MM.1S (cell line): ENCODE data around the gene BCKDK.

Experiments
- DNase-seq: peaks from one replicate; pipeline ENCODE4 v3.0.0-alpha.2; 2015
- H2AFZ ChIP-seq: fragments of 300-600 bp; sonication (generic); 2 replicates; pipeline ENCODE4 v1.6.0; 2016; ENCODE audit warnings: antibody characterized with exemption, low read length
- H3F3A ChIP-seq: fragments of 300-600 bp; sonication (generic); 2 replicates; pipeline ENCODE4 v1.6.1; 2016; ENCODE audit warnings: mild to moderate bottlenecking, antibody characterized with exemption, low read length, moderate library complexity, mixed read lengths; ENCODE audit not compliant: insufficient read depth
- H3K27ac ChIP-seq: fragments of 300-600 bp; sonication (generic); 2 replicates; pipeline ENCODE4 v1.5.1; 2016; ENCODE audit warnings: mild to moderate bottlenecking, low read length
- H3K27me3 ChIP-seq: fragments of 300-600 bp; sonication (generic); replicated peaks from 2 replicates; pipeline ENCODE4 v1.6.0; 2016; ENCODE audit warnings: low read length; ENCODE audit not compliant: insufficient read depth
- H3K36me3 ChIP-seq: fragments of 300-600 bp; sonication (generic); replicated peaks from 2 replicates; pipeline ENCODE4 v1.6.1; 2016; ENCODE audit warnings: mild to moderate bottlenecking, low read length, mixed read lengths; ENCODE audit not compliant: insufficient read depth
- H3K4me1 ChIP-seq: fragments of 300-600 bp; sonication (generic); 2 replicates; pipeline ENCODE4 v1.6.1; 2016; ENCODE audit warnings: low read length, mixed read lengths
- H3K4me2 ChIP-seq: fragments of 300-600 bp; sonication (generic); 2 replicates; pipeline ENCODE4 v1.6.0; 2016; ENCODE audit warnings: low read depth, low read length
- H3K4me3 ChIP-seq: fragments of 300-600 bp; sonication (generic); 2 replicates; pipeline ENCODE4 v1.5.1; 2016; ENCODE audit warnings: low read length, mixed read lengths
- H3K79me2 ChIP-seq: fragments of 300-600 bp; sonication (generic); 2 replicates; pipeline ENCODE4 v1.6.1; 2016; ENCODE audit warnings: mixed run types, low read length, mixed read lengths
- H3K9ac ChIP-seq: fragments of 300-600 bp; sonication (generic); 2 replicates; pipeline ENCODE4 v1.6.1; 2016; ENCODE audit warnings: low read length, mixed read lengths
- H3K9me2 ChIP-seq: fragments of 300-600 bp; sonication (generic); replicated peaks from 2 replicates; pipeline ENCODE4 v1.6.1; 2016; ENCODE audit warnings: mild to moderate bottlenecking, low read length, mixed read lengths; ENCODE audit not compliant: insufficient read depth
- H3K9me3 ChIP-seq: fragments of 300-600 bp; sonication (generic); replicated peaks from 2 replicates; pipeline ENCODE4 v1.6.1; 2016; ENCODE audit warnings: mild to moderate bottlenecking, low read length, mixed read lengths; ENCODE audit not compliant: insufficient read depth
- H4K20me1 ChIP-seq: fragments of 300-600 bp; sonication (generic); 2 replicates; pipeline ENCODE4 v1.6.1; 2016; ENCODE audit warnings: mild to moderate bottlenecking, low read length, moderate library complexity, mixed read lengths; ENCODE audit not compliant: insufficient read depth
- CTCF ChIP-seq: fragments of 300-600 bp; sonication (generic); IDR thresholded peaks from 2 replicates; pipeline ENCODE4 v1.5.1; 2016; ENCODE audit warnings: antibody characterized with exemption, low read length, mixed read lengths
- EZH2 ChIP-seq: fragments of 300-600 bp; sonication (generic); optimal IDR thresholded peaks from 2 replicates; pipeline ENCODE3; 2017; ENCODE audit warnings: low read depth, mild to moderate bottlenecking, antibody characterized with exemption, low read length, mixed read lengths
- EZH2phosphoT487 ChIP-seq: fragments of 300-600 bp; sonication (generic); IDR thresholded peaks from 2 replicates; pipeline ENCODE4 v1.6.1; 2018; ENCODE audit warnings: antibody characterized with exemption, low read length

BCKDK gene

GRCh38 chr16:31080756-31081419 lies 27.3 kb upstream of the BCKDK start:
- Histone ChIP-seq H3K4me1 (no peaks in the 10 kb centered on the region), H3K9me3 (no peaks in the 10 kb centered on the region), H2AFZ (no peak overlapping the region), H3K4me2 (no peak overlapping the region), H3K79me2 (peaks cover 45% of the 10 kb centered on the region), H3K27me3 (no peaks in the 10 kb centered on the region), H3F3A (0 out of 2 replicates have a peak, but pooled peaks cover 4% of the 10 kb centered on the region), H3K36me3 (no peaks in the 10 kb centered on the region), H3K27ac (no peak overlapping the region), H3K9me2 (no peaks in the 10 kb centered on the region), H4K20me1 (no peaks in the 10 kb centered on the region), H3K9ac (no peak overlapping the region), H3K4me3 (no peak overlapping the region)
- DNase-seq = no peak
- TF ChIP-seq CTCF = no peak
- TF ChIP-seq EZH2 = no peak

DNA sequence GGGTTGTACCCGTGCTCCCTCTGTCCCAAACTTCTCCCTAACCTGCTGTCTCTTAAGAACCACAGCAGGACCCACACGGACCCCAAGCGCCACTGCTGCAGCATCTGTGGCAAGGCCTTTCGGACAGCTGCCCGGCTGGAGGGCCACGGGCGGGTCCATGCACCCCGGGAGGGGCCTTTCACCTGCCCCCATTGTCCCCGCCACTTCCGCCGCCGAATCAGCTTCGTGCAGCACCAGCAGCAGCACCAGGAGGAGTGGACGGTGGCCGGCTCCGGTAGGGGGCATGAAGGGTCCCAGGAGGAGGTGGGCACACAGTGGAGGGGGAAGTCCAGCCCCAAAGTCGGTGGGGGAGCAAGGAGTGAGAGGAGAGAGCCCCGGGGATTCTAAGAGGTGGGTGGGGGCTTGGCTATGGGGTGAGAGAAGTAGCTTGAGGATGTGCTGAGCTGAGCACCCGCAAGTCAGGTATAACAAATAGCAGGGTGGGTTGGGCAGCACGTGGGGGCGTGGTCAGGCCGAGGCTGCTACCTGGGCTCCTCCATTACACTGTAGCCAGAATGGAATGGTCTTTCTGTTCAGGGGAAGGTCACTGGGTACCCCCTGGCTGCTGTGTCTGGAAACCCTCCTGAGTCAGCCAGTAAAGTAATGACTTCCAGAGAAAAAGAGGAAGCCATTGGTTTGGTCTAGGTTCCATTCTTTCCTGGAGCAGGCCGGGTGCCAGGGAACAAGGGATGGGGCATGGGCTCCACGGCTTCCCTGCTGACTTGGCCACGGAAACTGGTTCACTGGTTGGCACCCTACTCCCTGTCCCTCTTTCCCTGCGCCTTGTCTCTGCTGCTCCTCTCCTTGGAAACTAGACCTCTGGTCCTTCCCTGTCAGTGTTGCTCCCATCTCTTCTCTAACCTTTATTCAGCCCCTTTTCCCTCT lies 26.5 kb upstream of the BCKDK start:
- TF ChIP-seq EZH2phosphoT487 (no peak), EZH2 (no peak), CTCF (no peak)
- no peak overlapping the region for H3K4me2 ChIP-seq
- H3K9me3 ChIP-seq = no peaks in the 10 kb centered on the region
- H3K4me3 ChIP-seq = no peak overlapping the region
- H4K20me1 ChIP-seq = no peaks in the 10 kb centered on the region
- H3K9me2 ChIP-seq = no peaks in the 10 kb centered on the region
- H2AFZ ChIP-seq = no peak overlapping the region
- H3K36me3 ChIP-seq = no peaks in the 10 kb centered on the region
- H3K27ac ChIP-seq = no peak overlapping the region
- peaks cover 36% of the 10 kb centered on the region for H3K79me2 ChIP-seq
- no peaks in the 10 kb centered on the region for H3K4me1 ChIP-seq
- H3F3A ChIP-seq = 0 out of 2 replicates have a peak, but pooled peaks cover 4% of the 10 kb centered on the region
- no peak for DNase-seq
- H3K9ac ChIP-seq = no peak overlapping the region
- no peaks in the 10 kb centered on the region for H3K27me3 ChIP-seq

GRCh38 chr16:31082368-31083045 lies 25.7 kb upstream of the BCKDK start:
- Histone ChIP-seq H3K36me3 (no peaks in the 10 kb centered on the region), H3K27ac (no peak overlapping the region), H3K9me3 (no peaks in the 10 kb centered on the region), H4K20me1 (no peaks in the 10 kb centered on the region), H3K4me2 (no peak overlapping the region), H3K27me3 (no peaks in the 10 kb centered on the region), H3K4me3 (no peak overlapping the region), H2AFZ (no peak overlapping the region), H3K9me2 (no peaks in the 10 kb centered on the region), H3F3A (0 out of 2 replicates have a peak, but pooled peaks cover 4% of the 10 kb centered on the region), H3K4me1 (no peaks in the 10 kb centered on the region), H3K9ac (no peak overlapping the region), H3K79me2 (peaks cover 28% of the 10 kb centered on the region)
- DNase-seq = no peak
- TF ChIP-seq CTCF (no peak), EZH2phosphoT487 (no peak)
